Measurements from ENCODE around the gene GPS1.

GPS1 gene

GRCh38 chr17:82024859-82025258 lies 26.8 kb upstream of the GPS1 start:
- H3K9me2 ChIP-seq (replicated peaks; ENCODE audit: insufficient read depth, low read length): no peaks in the 10 kb centered on the region
- no peak overlapping the region for H3K27ac ChIP-seq (ENCODE audit: low read depth, low read length)
- H4K20me1 ChIP-seq (ENCODE audit: low read depth, low read length): no peaks in the 10 kb centered on the region
- no peak for TF ChIP-seq CTCF (IDR thresholded peaks at IDR 0.05; ENCODE audit: insufficient read depth, low read length, poor library complexity, severe bottlenecking)
- TF ChIP-seq EZH2phosphoT487 (conservative IDR thresholded peaks at IDR 0.05; ENCODE audit: low read length): no peak
- no peak overlapping the region for H3K9ac ChIP-seq (ENCODE audit: low read length)
- H3K9me3 ChIP-seq (ENCODE audit: insufficient read depth, low read length): no peaks in the 10 kb centered on the region
- H3K36me3 ChIP-seq (ENCODE audit: low read length): no peaks in the 10 kb centered on the region
- H3K79me2 ChIP-seq (ENCODE audit: insufficient read depth, low read length): peaks cover 25% of the 10 kb centered on the region
- no peak overlapping the region for H2AFZ ChIP-seq (ENCODE audit: low read depth, low read length, severe bottlenecking)
- no peak overlapping the region for H3K4me2 ChIP-seq (ENCODE audit: low read depth, low read length, poor library complexity, severe bottlenecking)
- no peak overlapping the region for H3K4me3 ChIP-seq (ENCODE audit: insufficient read depth, low read length, poor library complexity, severe bottlenecking)
- no peaks in the 10 kb centered on the region for H3K27me3 ChIP-seq (ENCODE audit: low read length)
- H3F3A ChIP-seq (ENCODE audit: insufficient read depth): 0 out of 2 replicates have a peak, but pooled peaks cover 6% of the 10 kb centered on the region

GRCh38 chr17:82025401-82026107 lies 26.1 kb upstream of the GPS1 start:
- H3F3A ChIP-seq (ENCODE audit: insufficient read depth): 0 out of 2 replicates have a peak, but pooled peaks cover 6% of the 10 kb centered on the region
- no peak overlapping the region for H3K9ac ChIP-seq (ENCODE audit: low read length)
- no peak overlapping the region for H3K4me3 ChIP-seq (ENCODE audit: insufficient read depth, low read length, poor library complexity, severe bottlenecking)
- no peak overlapping the region for H3K4me2 ChIP-seq (ENCODE audit: low read depth, low read length, poor library complexity, severe bottlenecking)
- no peak overlapping the region for H3K27ac ChIP-seq (ENCODE audit: low read depth, low read length)
- H2AFZ ChIP-seq (ENCODE audit: low read depth, low read length, severe bottlenecking): no peak overlapping the region
- no peaks in the 10 kb centered on the region for H3K9me2 ChIP-seq (replicated peaks; ENCODE audit: insufficient read depth, low read length)
- no peaks in the 10 kb centered on the region for H4K20me1 ChIP-seq (ENCODE audit: low read depth, low read length)
- TF ChIP-seq EZH2phosphoT487 (conservative IDR thresholded peaks at IDR 0.05; ENCODE audit: low read length) (no peak), CTCF (IDR thresholded peaks at IDR 0.05; ENCODE audit: insufficient read depth, low read length, poor library complexity, severe bottlenecking) (no peak)
- no peaks in the 10 kb centered on the region for H3K9me3 ChIP-seq (ENCODE audit: insufficient read depth, low read length)
- H3K36me3 ChIP-seq (ENCODE audit: low read length): no peaks in the 10 kb centered on the region
- H3K27me3 ChIP-seq (ENCODE audit: low read length): no peaks in the 10 kb centered on the region
- H3K79me2 ChIP-seq (ENCODE audit: insufficient read depth, low read length): peaks cover 25% of the 10 kb centered on the region

- no peaks in the 10 kb centered on the region for H3K9me2 ChIP-seq (replicated peaks; ENCODE audit: insufficient read depth, low read length)
- no peaks in the 10 kb centered on the region for H4K20me1 ChIP-seq (ENCODE audit: low read depth, low read length)
- no peaks in the 10 kb centered on the region for H3K27me3 ChIP-seq (ENCODE audit: low read length)
- H3K27ac ChIP-seq (ENCODE audit: low read depth, low read length): no peak overlapping the region
- no peaks in the 10 kb centered on the region for H3K36me3 ChIP-seq (ENCODE audit: low read length)
- H3K4me2 ChIP-seq (ENCODE audit: low read depth, low read length, poor library complexity, severe bottlenecking): no peak overlapping the region
- H3K79me2 ChIP-seq (ENCODE audit: insufficient read depth, low read length): peaks cover 10% of the 10 kb centered on the region; the same call in 1 of the 2 replicates
- TF ChIP-seq CTCF (IDR thresholded peaks at IDR 0.05; ENCODE audit: insufficient read depth, low read length, poor library complexity, severe bottlenecking) (no peak), EZH2phosphoT487 (conservative IDR thresholded peaks at IDR 0.05; ENCODE audit: low read length) (no peak)
- H3K9ac ChIP-seq (ENCODE audit: low read length): no peak overlapping the region
- H3F3A ChIP-seq (ENCODE audit: insufficient read depth): no peaks in the 10 kb centered on the region
- H3K4me3 ChIP-seq (ENCODE audit: insufficient read depth, low read length, poor library complexity, severe bottlenecking): no peak overlapping the region
- no peaks in the 10 kb centered on the region for H3K9me3 ChIP-seq (ENCODE audit: insufficient read depth, low read length)
- no peak overlapping the region for H2AFZ ChIP-seq (ENCODE audit: low read depth, low read length, severe bottlenecking)
Measured at GRCh38 chr17:82028246-82028645, 23.5 kb upstream of the GPS1 start.
